CD4-positive, alpha-beta T cell treated with Interleukin-15 for 1 hour (primary cell): ENCODE measurements around the gene GCLC.
"Not testable (repeated sequence)": the region's sequence is repeated elsewhere in the genome, so short reads cannot be mapped to it uniquely, and the experiment has no call there.

Source experiments
- DNase-seq: peaks from one replicate; pipeline ENCODE4 v3.0.0-alpha.2; 2020

The GCLC gene

DNA sequence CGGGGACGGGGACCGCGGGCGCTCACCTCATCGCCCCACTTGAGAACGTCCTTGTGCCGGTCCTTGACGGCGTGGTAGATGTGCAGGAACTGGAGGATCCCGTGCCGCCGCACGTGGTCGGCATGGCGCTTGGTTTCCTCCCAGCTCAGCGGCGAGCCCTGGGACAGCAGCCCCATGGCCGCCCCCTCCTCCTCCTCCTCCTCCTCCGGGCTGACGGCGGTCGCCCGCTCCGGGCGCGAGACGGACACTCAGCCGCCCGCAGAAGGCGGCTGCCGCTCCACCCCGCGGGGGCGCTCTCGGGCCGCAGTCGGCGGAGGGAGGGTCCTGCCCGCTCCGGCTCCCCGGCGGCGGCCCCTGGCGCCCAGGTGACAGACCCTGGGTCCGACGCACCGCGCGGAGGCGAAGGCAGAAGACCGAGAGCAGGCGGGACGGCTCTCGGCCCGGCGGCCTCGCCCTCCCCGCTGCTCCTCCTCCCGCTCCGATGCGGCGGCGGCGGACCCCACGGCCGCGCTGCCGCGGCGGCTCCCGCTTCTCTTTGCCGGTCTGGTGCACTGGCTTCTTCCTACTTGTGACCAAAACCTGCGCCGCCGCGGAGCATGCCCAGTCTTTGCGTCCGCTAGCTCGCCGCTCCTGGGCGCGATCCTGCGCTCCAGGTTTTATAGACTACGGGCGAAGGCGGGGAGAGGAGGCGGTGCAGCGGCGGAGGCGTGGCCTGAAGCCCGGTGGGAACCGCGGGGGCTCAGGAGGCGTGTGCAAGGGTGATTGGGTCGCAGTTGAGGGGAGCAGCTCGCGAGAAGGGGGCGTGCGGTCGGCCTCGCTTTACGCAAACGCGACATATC lies at the start of gene GCLC:
Gene GCLC (minus strand): TSS at position 632 of the 839 bp plus-strand sequence. CDS start 456 bp downstream, at position 176.
- DNase-seq: peak; percentile 92

- no peak for DNase-seq
Observed at GRCh38 chr6:53594596-53594995, 49.7 kb upstream of the GCLC start.

DNA sequence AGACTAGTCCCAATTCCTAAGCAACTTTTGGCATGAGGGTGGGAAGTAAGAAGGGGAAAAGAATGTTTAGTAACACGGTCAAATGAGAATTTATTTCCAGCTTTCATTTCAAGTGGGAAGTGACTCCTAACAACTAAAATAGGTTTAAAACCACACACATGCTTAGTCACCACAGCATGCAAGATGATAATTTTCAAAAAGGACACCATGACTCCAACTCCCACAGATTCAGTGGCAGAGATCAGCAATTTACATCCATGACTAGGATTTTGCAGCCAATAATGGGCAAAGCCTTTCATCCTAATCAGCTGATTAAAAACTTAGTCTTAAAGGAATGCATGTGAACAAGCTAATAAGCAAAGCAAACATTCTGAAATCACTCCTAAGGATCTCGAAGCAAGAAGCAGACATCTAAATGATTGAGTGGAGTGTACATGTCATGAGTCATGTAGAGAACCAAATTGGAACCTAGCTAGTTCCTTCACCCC lies 48.1 kb upstream of the GCLC start:
- DNase-seq: no peak

- DNase-seq: no peak
Observed at GRCh38 chr6:53591873-53592272, 47.0 kb upstream of the GCLC start.

GRCh38 chr6:53588816-53589509 lies 44.1 kb upstream of the GCLC start:
- DNase-seq: no peak

DNA sequence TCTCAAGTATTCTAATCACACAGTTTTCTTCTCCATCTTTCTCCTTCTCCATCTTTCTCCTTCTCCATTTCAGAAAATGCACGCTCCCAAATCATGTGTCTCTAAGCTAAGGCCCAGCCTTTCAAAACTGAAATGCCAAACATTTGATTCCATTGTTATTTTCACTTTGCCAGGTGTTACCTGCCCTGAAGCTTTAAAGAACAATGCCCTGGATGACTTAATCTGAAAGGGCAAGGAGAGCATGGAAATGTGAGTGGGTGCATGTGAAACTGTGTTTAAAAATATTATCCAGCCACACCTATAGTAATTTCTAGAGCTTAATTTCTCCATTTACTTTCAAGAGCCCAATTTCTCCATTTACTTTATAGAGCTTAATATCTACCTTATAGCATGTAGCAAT lies 42.4 kb upstream of the GCLC start:
- DNase-seq: no peak

GRCh38 chr6:53585208-53585900 lies 40.5 kb upstream of the GCLC start:
- DNase-seq: no peak

DNA sequence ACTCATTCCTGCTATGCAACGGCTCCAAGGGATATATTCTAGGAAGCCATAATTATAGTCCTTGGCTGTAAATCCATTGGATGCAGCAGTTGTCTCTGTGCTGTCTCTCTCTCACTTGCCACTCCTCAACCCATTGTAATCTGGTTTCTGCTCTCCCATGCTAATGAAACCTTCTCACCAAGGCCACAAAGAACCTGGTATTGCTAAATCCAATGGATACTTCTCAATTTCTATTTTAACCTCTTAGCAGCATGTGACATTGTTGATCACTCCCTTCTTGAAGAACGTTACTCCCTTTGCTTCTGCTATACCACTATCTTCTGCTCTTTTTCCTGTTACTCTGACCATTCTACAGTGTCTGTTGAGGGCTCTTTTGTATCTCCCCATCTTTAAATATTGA lies 39.8 kb upstream of the GCLC start:
- DNase-seq: no peak

DNA sequence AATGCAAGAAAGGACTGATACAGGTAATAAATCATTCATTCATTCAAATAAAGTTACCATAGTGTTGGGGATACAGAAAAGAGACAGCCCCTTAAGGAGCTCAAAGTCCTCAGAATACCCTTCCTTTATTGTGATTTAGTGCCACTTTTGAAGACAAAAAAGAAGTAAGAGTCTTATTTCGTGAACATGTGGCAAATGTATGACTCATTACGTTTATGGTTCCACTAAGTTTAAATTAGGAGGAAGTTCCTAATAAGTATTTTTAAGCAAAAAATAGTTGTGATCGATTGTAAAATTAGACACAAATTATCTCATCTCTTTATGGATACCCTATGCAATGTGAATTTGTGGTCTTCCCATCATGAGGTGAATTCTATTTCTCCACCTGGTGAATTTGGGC lies 38.5 kb upstream of the GCLC start:
- no peak for DNase-seq

GRCh38 chr6:53582963-53583362 lies 38.1 kb upstream of the GCLC start:
- no peak for DNase-seq

GRCh38 chr6:53581856-53582255 lies 37.0 kb upstream of the GCLC start:
- DNase-seq: no peak

DNA sequence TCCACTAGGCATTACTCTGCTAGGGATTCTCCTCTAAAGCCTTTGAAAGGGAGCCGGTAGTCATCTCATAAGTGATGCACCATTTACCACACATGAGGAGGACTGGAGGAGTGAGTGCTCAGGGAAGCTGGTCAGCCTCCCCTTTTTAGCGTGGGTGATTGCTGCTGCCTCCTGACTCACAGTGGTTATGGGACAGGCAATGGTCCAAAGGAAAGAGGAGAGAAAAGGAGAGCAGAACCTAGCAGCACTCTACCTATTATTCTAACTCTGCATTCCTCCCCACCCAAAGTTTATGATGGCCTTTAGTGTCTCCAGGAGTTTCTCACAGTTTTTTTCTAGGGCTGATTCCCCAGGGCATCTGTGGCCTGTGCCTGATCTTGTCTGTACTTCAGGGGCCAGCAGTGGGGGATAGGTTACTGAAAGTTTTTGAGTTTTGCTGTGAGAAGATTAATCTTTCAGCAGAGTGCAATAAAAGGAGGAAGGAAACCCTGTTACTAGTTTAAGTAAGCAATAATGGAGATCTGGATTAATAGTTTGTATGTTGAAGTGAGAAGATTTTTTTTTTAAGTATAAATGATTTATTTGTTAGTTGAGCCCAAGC lies 36.4 kb upstream of the GCLC start:
- no peak for DNase-seq

DNA sequence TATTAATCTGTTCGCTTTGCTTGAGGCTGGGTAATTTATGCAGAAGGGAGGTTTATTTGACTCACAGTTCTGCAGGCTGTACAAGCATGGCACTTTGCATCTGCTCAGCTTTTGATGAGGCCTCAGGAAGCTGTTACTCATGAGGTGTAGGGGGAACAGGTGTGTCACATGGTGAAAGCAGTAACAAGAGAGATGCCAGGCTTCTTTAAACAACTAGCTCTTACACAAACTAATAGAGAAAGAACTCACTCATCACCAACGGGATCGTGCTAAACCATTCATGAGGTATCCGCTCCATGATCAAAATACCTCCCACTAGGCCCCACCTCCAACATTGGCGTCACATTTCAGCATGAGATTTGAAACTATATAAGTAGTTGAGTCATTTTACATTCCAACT lies 34.4 kb upstream of the GCLC start:
- no peak for DNase-seq

DNA sequence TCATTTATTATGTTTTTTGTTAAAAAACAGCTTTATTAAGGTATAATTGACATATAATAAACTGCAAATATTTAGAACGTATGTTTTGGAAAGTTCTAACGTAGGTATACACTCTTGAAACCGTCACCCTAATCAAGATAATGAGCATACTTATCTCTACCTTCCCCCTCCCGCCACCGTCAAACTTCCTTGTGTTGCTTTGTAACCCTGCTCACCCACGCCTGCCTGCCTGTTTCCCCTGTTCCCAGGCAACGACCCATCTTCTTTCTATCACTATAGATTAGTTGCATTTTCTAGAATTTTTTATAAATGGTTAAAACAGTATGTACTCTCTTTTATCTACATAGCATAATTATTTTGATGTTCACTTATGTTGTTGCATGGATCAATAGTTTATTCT lies 33.5 kb upstream of the GCLC start:
- DNase-seq: no peak

DNA sequence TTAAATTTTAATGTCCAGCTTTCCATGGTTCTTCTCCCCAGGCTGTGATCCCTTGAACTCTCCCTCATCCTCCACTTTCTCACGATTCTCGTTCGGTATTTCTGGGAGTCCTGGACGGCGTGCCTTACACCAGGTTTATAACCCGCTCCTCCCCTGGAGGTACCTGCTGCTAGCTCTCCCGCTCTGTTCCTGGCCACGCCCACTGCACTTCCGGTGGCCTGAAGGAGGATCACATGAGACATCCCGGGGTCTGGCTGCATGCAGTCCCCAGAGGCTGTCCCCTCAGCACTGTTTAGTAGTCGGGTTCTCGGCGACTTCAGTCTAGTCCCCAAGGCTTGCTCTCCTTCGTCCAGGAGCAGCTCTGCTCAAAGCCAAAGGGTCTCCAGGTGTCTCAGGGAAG lies 28.4 kb upstream of the GCLC start:
- no peak for DNase-seq

- not testable (repeated sequence) for DNase-seq
Observed at GRCh38 chr6:53572379-53572778, 27.5 kb upstream of the GCLC start.

- DNase-seq: no peak
Observed at GRCh38 chr6:53568776-53569616, 24.1 kb upstream of the GCLC start.

DNA sequence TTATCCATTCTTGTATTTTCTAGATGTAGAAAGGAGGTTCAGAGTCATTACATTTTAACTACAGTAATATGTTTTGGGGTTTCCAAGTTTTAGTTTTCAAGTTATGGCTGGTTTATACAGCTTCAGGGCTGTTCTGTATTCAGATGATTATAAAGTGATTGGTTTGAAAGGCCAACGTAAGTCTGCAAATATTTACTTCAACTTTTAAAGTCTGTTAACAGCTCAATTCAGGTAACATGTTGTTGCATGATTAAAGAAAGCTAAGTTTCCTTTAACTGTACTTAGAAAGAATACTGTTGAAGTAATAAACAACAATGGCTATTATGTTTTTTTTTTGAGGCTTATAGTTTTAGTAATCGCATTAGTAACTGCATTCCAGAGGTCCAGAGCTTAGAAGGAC lies 22.8 kb upstream of the GCLC start:
- DNase-seq: no peak

DNA sequence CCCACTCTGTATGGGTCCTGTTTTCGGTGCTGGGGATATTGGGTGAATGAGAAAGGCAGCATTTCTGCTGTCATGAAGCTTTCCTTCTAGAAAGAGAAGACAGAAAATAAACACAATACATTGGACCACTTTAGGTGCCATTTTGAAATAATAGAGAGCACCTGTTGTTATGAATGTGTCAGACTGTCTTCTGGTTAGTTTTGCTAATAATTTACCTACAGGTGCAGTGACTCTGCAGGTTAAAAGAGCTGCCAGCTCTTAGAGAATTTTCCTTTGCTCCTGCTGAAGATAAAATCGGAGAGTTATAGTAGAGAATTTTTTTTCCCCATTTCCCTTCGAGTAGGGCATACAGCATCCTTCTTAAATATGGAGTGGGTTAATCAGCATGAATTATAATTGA lies 21.9 kb upstream of the GCLC start:
- DNase-seq: no peak

GRCh38 chr6:53565886-53566285 lies 21.0 kb upstream of the GCLC start:
- DNase-seq: no peak

DNA sequence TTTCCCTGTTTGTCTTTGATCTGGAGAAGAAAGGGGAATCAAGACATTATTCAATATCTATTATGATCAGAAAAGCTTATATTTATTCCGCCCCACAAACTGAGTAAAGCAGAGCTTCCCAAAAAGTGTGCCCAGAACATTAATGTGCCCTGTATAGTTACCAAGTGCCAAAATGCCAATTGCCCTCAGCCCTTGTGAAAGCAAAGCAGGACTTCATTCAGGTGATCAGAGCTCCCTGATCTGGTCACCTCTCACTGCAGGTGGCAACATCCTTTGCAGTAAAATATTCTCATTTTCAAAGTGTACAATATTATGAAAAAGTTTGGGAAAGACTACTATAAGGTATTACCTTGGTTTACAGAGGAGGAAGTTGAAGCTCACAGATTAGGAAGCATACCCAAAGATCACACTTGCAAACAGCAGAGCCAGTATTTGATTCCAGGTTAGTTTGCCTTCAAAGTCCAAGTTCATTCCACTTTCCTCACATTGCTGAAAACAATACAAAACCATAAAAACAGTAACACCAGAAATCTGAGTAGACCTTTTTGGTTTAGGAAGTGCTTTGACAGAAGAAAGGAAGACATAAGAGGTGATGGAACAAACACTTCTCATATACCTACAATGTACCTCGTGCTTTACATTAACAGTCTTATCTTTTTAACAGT lies 19.6 kb upstream of the GCLC start:
- DNase-seq: no peak
